Neuronal stem cell (in vitro differentiated cells): ENCODE measurements around the gene KCTD6.

ENCODE experiments used
- DNase-seq: peaks from one replicate; pipeline ENCODE4 v3.0.0-alpha.2; 2013; ENCODE audit warnings: low spot score
- H2AFZ ChIP-seq: one replicate; pipeline ENCODE4 v1.6.1; 2013; ENCODE audit warnings: mild to moderate bottlenecking, low read length, inconsistent platforms
- H2AK5ac ChIP-seq: 2 replicates; pipeline ENCODE4 v1.6.1; 2013; ENCODE audit warnings: low read depth, mild to moderate bottlenecking, inconsistent platforms, low read length, moderate library complexity, mixed read lengths
- H2BK120ac ChIP-seq: 2 replicates; pipeline ENCODE4 v1.6.1; 2013; ENCODE audit warnings: low read depth, mild to moderate bottlenecking, inconsistent platforms, low read length, moderate library complexity, mixed read lengths
- H2BK12ac ChIP-seq: one replicate; pipeline ENCODE4 v1.6.1; 2013; ENCODE audit warnings: low read length, inconsistent platforms
- H2BK15ac ChIP-seq: 2 replicates; pipeline ENCODE4 v1.6.1; 2013; ENCODE audit warnings: mild to moderate bottlenecking, low read length, inconsistent platforms, mixed read lengths
- H2BK5ac ChIP-seq: one replicate; pipeline ENCODE4 v1.6.1; 2013; ENCODE audit warnings: inconsistent platforms, mild to moderate bottlenecking, low read length, moderate library complexity
- H3K14ac ChIP-seq: one replicate; pipeline ENCODE4 v1.6.1; 2013; ENCODE audit warnings: low read length, inconsistent platforms
- H3K18ac ChIP-seq: 2 replicates; pipeline ENCODE4 v1.6.1; 2013; ENCODE audit warnings: low read length, inconsistent platforms
- H3K23ac ChIP-seq: 2 replicates; pipeline ENCODE4 v1.6.1; 2013; ENCODE audit warnings: low read depth, mild to moderate bottlenecking, mixed read lengths, low read length, inconsistent platforms; ENCODE audit not compliant: poor library complexity
- H3K27ac ChIP-seq: replicated peaks from 3 replicates; pipeline ENCODE4 v1.5.1; 2013; ENCODE audit warnings: low read length, inconsistent platforms
- H3K27me3 ChIP-seq, 3 experiments: 2 replicates each; pipeline ENCODE4 v1.6.1; 2013; ENCODE audit warnings: low read length in 3 of 3, mild to moderate bottlenecking in 2 of 3, inconsistent platforms in 1 of 3, low read depth in 1 of 3, mixed read lengths in 1 of 3, moderate library complexity in 1 of 3; ENCODE audit not compliant: control insufficient read depth in 3 of 3, insufficient read depth in 3 of 3
- H3K36me3 ChIP-seq, 2 donors: replicated peaks in 1 of 2; 2 replicates each; pipeline ENCODE4 v1.6.1; 2013; ENCODE audit warnings: low read length in 2 of 2; ENCODE audit not compliant: control insufficient read depth in 2 of 2, insufficient read depth in 2 of 2
- H3K4ac ChIP-seq: 2 replicates; pipeline ENCODE4 v1.6.1; 2013; ENCODE audit warnings: inconsistent platforms, mild to moderate bottlenecking, low read length, moderate library complexity
- H3K4me1 ChIP-seq, 2 donors: 1 replicate in 1 of 2; 2 replicates in 1 of 2; pipeline ENCODE4 v1.6.1; 2013; ENCODE audit warnings: low read length in 2 of 2, low read depth in 1 of 2; ENCODE audit not compliant: control insufficient read depth in 2 of 2, insufficient read depth in 1 of 2
- H3K4me2 ChIP-seq: one replicate; pipeline ENCODE4 v1.6.1; 2013; ENCODE audit warnings: mild to moderate bottlenecking, low read length, inconsistent platforms; ENCODE audit not compliant: insufficient read depth, poor library complexity, severe bottlenecking
- H3K4me3 ChIP-seq, 2 donors: 2 replicates each; pipeline ENCODE4 v1.5.1; 2013; ENCODE audit warnings: low read length in 2 of 2, mild to moderate bottlenecking in 2 of 2, inconsistent platforms in 1 of 2, moderate library complexity in 1 of 2
- H3K79me1 ChIP-seq: one replicate; pipeline ENCODE4 v1.6.1; 2013; ENCODE audit warnings: low read depth, mild to moderate bottlenecking, inconsistent platforms, low read length, moderate library complexity
- H3K9ac ChIP-seq: one replicate; pipeline ENCODE4 v1.6.1; 2013; ENCODE audit warnings: mild to moderate bottlenecking, low read depth, low read length, inconsistent platforms; ENCODE audit not compliant: poor library complexity
- H3K9me3 ChIP-seq, 2 donors: replicated peaks in 1 of 2; 2 replicates each; pipeline versions ENCODE3 to v1.6.1; 2013; ENCODE audit warnings: low read length in 2 of 2, mild to moderate bottlenecking in 2 of 2, inconsistent platforms in 1 of 2, low read depth in 1 of 2, mixed read lengths in 1 of 2, moderate library complexity in 1 of 2; ENCODE audit not compliant: control insufficient read depth in 2 of 2, insufficient read depth in 1 of 2
- H4K8ac ChIP-seq: one replicate; pipeline ENCODE4 v1.6.1; 2013; ENCODE audit warnings: low read depth, mild to moderate bottlenecking, inconsistent platforms, low read length, moderate library complexity
- H4K91ac ChIP-seq: one replicate; pipeline ENCODE4 v1.6.1; 2013; ENCODE audit warnings: low read length, low read depth, mild to moderate bottlenecking, inconsistent platforms; ENCODE audit not compliant: poor library complexity
- WGBS, 2 donors: extraction: QIAGEN DNeasy Blood & Tissue Kit; methylation state at CpG; one replicate each; pipeline ENCODE4 v1.1.7; 2013; ENCODE audit warnings: missing lambda C conversion rate in 2 of 2, mixed read lengths in 1 of 2; ENCODE audit not compliant: insufficient read length in 2 of 2, insufficient replicate concordance in 1 of 2; ENCODE audit errors: extremely low coverage in 2 of 2; 5-methylcytosine and 5-hydroxymethylcytosine counted together

KCTD6 gene

DNA sequence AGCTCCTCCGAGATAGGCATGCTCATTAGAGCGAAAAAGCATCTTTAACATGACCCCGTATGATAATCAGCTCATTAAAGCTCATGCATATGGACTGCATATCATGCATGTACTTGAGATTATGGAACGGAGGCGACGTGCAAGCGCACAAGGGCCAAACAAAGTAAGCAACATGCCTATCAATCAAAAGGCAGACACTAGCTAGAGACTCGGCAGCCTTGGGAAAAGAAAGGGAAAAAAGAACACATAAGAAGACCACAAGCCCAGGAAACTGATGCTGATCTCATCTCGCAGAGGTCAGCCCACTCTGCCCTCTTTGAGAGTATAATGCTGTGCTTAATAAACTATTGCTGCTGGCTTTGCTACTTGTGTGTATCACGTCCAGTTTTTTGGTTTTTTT is 47.7 kb downstream of the KCTD6 start:
- Histone ChIP-seq H3K27ac (no peak overlapping the region), H3K4ac (no peak overlapping the region), H3K27me3 (no peaks in the 10 kb centered on the region), H2BK5ac (no peak overlapping the region), H3K18ac (no peak overlapping the region), H3K9me3 (peaks cover 1 to 5% of the 10 kb centered on the region in 2 donors), H3K36me3 (no peaks in the 10 kb centered on the region), H2BK15ac (no peak overlapping the region), H2AFZ (peak overlapping the region; percentile 71), H3K23ac (no peak overlapping the region), H2AK5ac (no peak overlapping the region), H4K8ac (no peak overlapping the region), H3K4me2 (no peak overlapping the region), H2BK120ac (no peak overlapping the region), H3K9ac (no peak overlapping the region), H2BK12ac (no peak overlapping the region), H3K14ac (no peak overlapping the region), H4K91ac (no peak overlapping the region), H3K4me3 (no peak overlapping the region), H3K4me1 (peaks cover 14 to 22% of the 10 kb centered on the region in 2 donors), H3K79me1 (no peaks in the 10 kb centered on the region)
- no peak for DNase-seq
- WGBS, 2 donors, result no CpG with 5 or more reads among the region's 10 CpGs

- H3K4ac ChIP-seq, result no peak overlapping the region
- H3K9ac ChIP-seq, result no peak overlapping the region
- H3K27ac ChIP-seq, result no peak overlapping the region
- H2BK120ac ChIP-seq, result no peak overlapping the region
- no peak overlapping the region for H3K4me3 ChIP-seq
- H3K18ac ChIP-seq, result no peak overlapping the region
- no peak overlapping the region for H3K14ac ChIP-seq
- peaks cover 14 to 22% of the 10 kb centered on the region in 2 donors for H3K4me1 ChIP-seq
- no peak for DNase-seq
- no peak overlapping the region for H4K8ac ChIP-seq
- H2AK5ac ChIP-seq, result no peak overlapping the region
- H3K27me3 ChIP-seq, result no peaks in the 10 kb centered on the region
- peaks cover 0 to 4% of the 10 kb centered on the region in 2 donors for H3K9me3 ChIP-seq
- H3K23ac ChIP-seq, result no peak overlapping the region
- no peak overlapping the region for H2BK5ac ChIP-seq
- no peak overlapping the region for H3K4me2 ChIP-seq
- H2AFZ ChIP-seq, result no peak overlapping the region
- no peak overlapping the region for H2BK12ac ChIP-seq
- WGBS, 2 donors, result no CpG with 5 or more reads among the region's 8 CpGs
- no peak overlapping the region for H4K91ac ChIP-seq
- no peaks in the 10 kb centered on the region for H3K79me1 ChIP-seq
- no peak overlapping the region for H2BK15ac ChIP-seq
- no peaks in the 10 kb centered on the region for H3K36me3 ChIP-seq
These were observed 48.4 kb downstream of the KCTD6 start for GRCh38 chr3:58540176-58540858.

GRCh38 chr3:58544541-58544940 is 52.6 kb downstream of the KCTD6 start:
- H3K36me3 ChIP-seq, result no peaks in the 10 kb centered on the region
- DNase-seq, result no peak
- no peak overlapping the region for H3K23ac ChIP-seq
- peaks cover under 1 to 2% of the 10 kb centered on the region in 2 donors for H3K4me1 ChIP-seq
- H4K91ac ChIP-seq, result no peak overlapping the region
- H2BK120ac ChIP-seq, result no peak overlapping the region
- H2AK5ac ChIP-seq, result no peak overlapping the region
- no peak overlapping the region for H3K4me3 ChIP-seq
- H3K27me3 ChIP-seq, result no peaks in the 10 kb centered on the region
- no peak overlapping the region for H3K27ac ChIP-seq
- no peak overlapping the region for H4K8ac ChIP-seq
- no peak overlapping the region for H2BK15ac ChIP-seq
- H3K9me3 ChIP-seq, result peaks cover 0 to 4% of the 10 kb centered on the region in 2 donors
- no peak overlapping the region for H3K4ac ChIP-seq
- H3K14ac ChIP-seq, result no peak overlapping the region
- no peaks in the 10 kb centered on the region for H3K79me1 ChIP-seq
- no peak overlapping the region for H3K18ac ChIP-seq
- H3K9ac ChIP-seq, result no peak overlapping the region
- H2AFZ ChIP-seq, result no peak overlapping the region
- H3K4me2 ChIP-seq, result no peak overlapping the region
- whole genome bisulfite sequencing, 2 donors, result no CpG with 5 or more reads among the region's 3 CpGs
- no peak overlapping the region for H2BK12ac ChIP-seq
- no peak overlapping the region for H2BK5ac ChIP-seq

DNA sequence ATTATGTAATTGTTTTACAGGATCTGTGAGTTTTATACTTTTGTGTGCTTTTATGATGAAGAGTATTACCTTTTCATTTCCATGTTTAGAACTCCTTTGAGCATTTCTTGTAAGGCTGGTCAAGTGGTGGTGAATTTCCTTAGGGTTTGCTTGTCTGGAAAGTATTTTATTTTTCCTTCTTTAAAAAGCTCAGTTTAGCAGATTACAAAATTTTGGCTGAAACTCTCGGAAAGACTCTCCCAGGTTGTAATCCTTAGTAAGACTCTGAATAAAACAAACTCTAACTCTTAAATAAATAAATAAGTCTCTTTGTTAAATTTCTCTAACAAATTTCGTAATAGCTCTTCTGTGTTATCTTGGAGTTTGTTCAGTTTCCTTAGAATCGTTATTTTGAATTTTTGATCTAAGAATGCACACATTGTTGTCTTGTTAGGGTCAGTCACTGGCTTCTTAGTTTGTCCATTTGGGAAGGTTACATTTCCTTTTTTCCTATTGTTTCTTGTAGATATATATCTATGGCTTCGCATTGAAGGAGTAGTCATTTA is 59.8 kb downstream of the KCTD6 start:
- Histone ChIP-seq H3K36me3 (no peaks in the 10 kb centered on the region), H3K9ac (no peak overlapping the region), H2AK5ac (no peak overlapping the region), H4K8ac (no peak overlapping the region), H3K18ac (no peak overlapping the region), H2BK120ac (no peak overlapping the region), H3K23ac (no peak overlapping the region), H3K4me3 (no peak overlapping the region), H2BK5ac (no peak overlapping the region), H2AFZ (no peak overlapping the region), H3K14ac (no peak overlapping the region), H4K91ac (no peak overlapping the region), H3K4me2 (no peak overlapping the region), H2BK15ac (no peak overlapping the region), H2BK12ac (no peak overlapping the region), H3K79me1 (no peaks in the 10 kb centered on the region), H3K27me3 (no peaks in the 10 kb centered on the region), H3K27ac (no peak overlapping the region), H3K9me3 (peaks cover 3 to 9% of the 10 kb centered on the region in 2 donors), H3K4ac (no peak overlapping the region), H3K4me1 (no peaks in the 10 kb centered on the region)
- no peak for DNase-seq
- no CpG with 5 or more reads among the region's 4 CpGs for WGBS, 2 donors
